ENCODE data around the gene BSDC1. TPM values are rescaled to one million over a fixed set of nuclear protein-coding genes. Genes with fewer than 3 reads are reported as not detected.
"Not testable (repeated sequence)": the region's sequence is repeated elsewhere in the genome, so short reads cannot be mapped to it uniquely, and the experiment has no call there.

BSDC1 gene
- total and polyA plus RNA-seq, 10 donors: 18.4 to 95.8 (median 66.8) TPM

GRCh38 chr1:32400876-32401631 is 6.8 kb upstream of the BSDC1 start:
- Histone ChIP-seq H3K9me3 (no peaks in the 10 kb centered on the region), H3K36me3 (no peaks in the 10 kb centered on the region), H3K27me3 (replicated peaks in 1 of 7) (no peaks in the 10 kb centered on the region), H3K27ac (peak overlapping the region in 6 of 8 donors; percentile 16 to 68 (median 53)), H3K4me1 (peaks cover 0 to 13% (median 9%) of the 10 kb centered on the region in 6 donors), H3K4me3 (peak overlapping the region in 1 of 8 donors; percentile 28)
- WGBS, 5 donors: 44 to 46% (median 45%) methylated on average over 13 of the region's 13 CpGs
- intact Hi-C loops (cut with DNase I; ENCODE audit: low total_unique reads): no loop called here
- TF ChIP-seq POLR2A (IDR thresholded peaks at IDR 0.05) (no peak), POLR2AphosphoS5 (IDR thresholded peaks at IDR 0.05) (peak in 1 of 3 donors; percentile 35), CTCF (IDR thresholded peaks at IDR 0.05 in 8 of 11, conservative IDR thresholded peaks at IDR 0.05 in 3 of 11) (peak; percentile 62 to 90 (median 83))
- DNase-seq: peak; percentile 89

GRCh38 chr1:32399843-32400242 is 5.6 kb upstream of the BSDC1 start:
- H3K36me3 ChIP-seq: no peaks in the 10 kb centered on the region
- no peaks in the 10 kb centered on the region for H3K9me3 ChIP-seq
- H3K27ac ChIP-seq: no peak overlapping the region
- H3K4me3 ChIP-seq: no peak overlapping the region
- intact Hi-C loops (cut with DNase I; ENCODE audit: low total_unique reads): no loop called here
- 61 to 80% (median 72%) methylated on average over 4 of the region's 4 CpGs for WGBS, 5 donors
- H3K27me3 ChIP-seq (replicated peaks in 1 of 7): no peaks in the 10 kb centered on the region
- H3K4me1 ChIP-seq: peaks cover 0 to 24% (median 17%) of the 10 kb centered on the region in 6 donors
- no peak for DNase-seq
- no peak for TF ChIP-seq POLR2A (IDR thresholded peaks at IDR 0.05)
- no peak for TF ChIP-seq CTCF (IDR thresholded peaks at IDR 0.05 in 8 of 11, conservative IDR thresholded peaks at IDR 0.05 in 3 of 11)
- TF ChIP-seq POLR2AphosphoS5 (IDR thresholded peaks at IDR 0.05): no peak

GRCh38 chr1:32398401-32398800 is 4.2 kb upstream of the BSDC1 start:
- no peaks in the 10 kb centered on the region for H3K36me3 ChIP-seq
- H3K9me3 ChIP-seq: no peaks in the 10 kb centered on the region
- TF ChIP-seq POLR2A (IDR thresholded peaks at IDR 0.05) (no peak), CTCF (IDR thresholded peaks at IDR 0.05 in 8 of 11, conservative IDR thresholded peaks at IDR 0.05 in 3 of 11) (no peak), POLR2AphosphoS5 (IDR thresholded peaks at IDR 0.05) (no peak)
- DNase-seq: no peak
- no peak overlapping the region for H3K4me3 ChIP-seq
- WGBS, 5 donors: 66 to 83% (median 78%) methylated on average over 2 of the region's 2 CpGs
- no peaks in the 10 kb centered on the region for H3K27me3 ChIP-seq (replicated peaks in 1 of 7)
- H3K4me1 ChIP-seq: peaks cover 5 to 32% (median 23%) of the 10 kb centered on the region in 6 donors
- H3K27ac ChIP-seq: no peak overlapping the region
- intact Hi-C loops (cut with DNase I; ENCODE audit: low total_unique reads): no loop called here

GRCh38 chr1:32396524-32396923 is 2.3 kb upstream of the BSDC1 start:
- DNase-seq; H3K9me3 ChIP-seq; intact Hi-C loops (cut with DNase I; ENCODE audit: low total_unique reads); H3K27me3 ChIP-seq (replicated peaks in 1 of 7); H3K4me3 ChIP-seq; H3K27ac ChIP-seq: not testable (repeated sequence)
- 84 to 94% (median 89%) methylated on average over 5 of the region's 5 CpGs for WGBS, 5 donors
- peaks cover 0 to 15% (median under 1%) of the 10 kb centered on the region in 6 donors for H3K36me3 ChIP-seq
- H3K4me1 ChIP-seq: peaks cover 24 to 49% (median 42%) of the 10 kb centered on the region in 6 donors
